Neural progenitor cell (in vitro differentiated cells): Measurements from ENCODE around the gene C1GALT1.

Experiments used
- CTCF ChIP-seq: fragments of 200-600 bp; sonication (generic); IDR thresholded peaks from 2 replicates; pipeline ENCODE4 v1.5.1; 2017; ENCODE audit warnings: antibody characterized with exemption, mild to moderate bottlenecking
- EZH2 ChIP-seq: fragments of 200-600 bp; sonication (generic); IDR thresholded peaks from 2 replicates; pipeline ENCODE4 v1.6.1; 2017; ENCODE audit warnings: antibody characterized with exemption, mild to moderate bottlenecking, moderate library complexity
- EZH2phosphoT487 ChIP-seq: fragments of 200-600 bp; sonication (generic); IDR thresholded peaks from 2 replicates; pipeline ENCODE4 v1.6.1; 2017; ENCODE audit warnings: antibody characterized with exemption

- TF ChIP-seq CTCF = no peak
- no peak for TF ChIP-seq EZH2phosphoT487
- TF ChIP-seq EZH2 = no peak
These were observed 55.0 kb downstream of the C1GALT1 start for GRCh38 chr7:7237201-7237977.
